ENCODE data around the gene PSMG4. TPM values are rescaled to one million over a fixed set of nuclear protein-coding genes. Genes with fewer than 3 reads are reported as not detected.

Gene PSMG4
- total RNA-seq, 1 experiment from 2014 or later = 29.3 TPM

GRCh38 chr6:3291346-3291745, 32.6 kb downstream of the PSMG4 start:
- no peaks in the 10 kb centered on the region for H3K9me3 Mint-ChIP-seq
- no peak overlapping the region for H3K23ac ChIP-seq (ENCODE audit: insufficient read length, low read depth, low read length)

More at GRCh38 chr6:3291346-3291745, 32.6 kb downstream of the PSMG4 start:
- Mint-ChIP-seq H3K36me3 (ENCODE audit: insufficient read depth in 1 of 3, low read depth in 3 of 3) (peaks cover 15 to 40% (median 19%) of the 10 kb centered on the region in 3 experiments), H3K4me3 (no peak overlapping the region), H3K27me3 (ENCODE audit: low read depth) (no peaks in the 10 kb centered on the region), H3K4me1 (peaks cover 15 to 16% of the 10 kb centered on the region in 2 experiments), H3K27ac (no peak overlapping the region)
- Histone ChIP-seq H4K8ac (replicated peaks; ENCODE audit: insufficient read length, low read depth, low read length) (no peak overlapping the region), H2BK5ac (ENCODE audit: insufficient read length, low read length) (no peak overlapping the region), H3K9ac (ENCODE audit: extremely low read depth, insufficient read length, low read length) (no peak overlapping the region), H2BK15ac (ENCODE audit: low read depth, low read length) (no peak overlapping the region), H4K91ac (ENCODE audit: insufficient read length, low read depth, low read length) (no peak overlapping the region), H3K23me2 (ENCODE audit: insufficient read length, low read depth, low read length, poor library complexity, severe bottlenecking) (no peaks in the 10 kb centered on the region), H3K27me3 (ENCODE audit: insufficient read depth, low read length) (no peaks in the 10 kb centered on the region), H2BK20ac (ENCODE audit: low read depth, low read length, poor library complexity, severe bottlenecking) (no peak overlapping the region), H3K9me3 (ENCODE audit: control insufficient read depth, low read depth, low read length) (no peaks in the 10 kb centered on the region), H3K18ac (ENCODE audit: insufficient read length, low read depth, low read length) (no peak overlapping the region), H3K4me2 (ENCODE audit: insufficient read depth, insufficient read length, low read length) (no peak overlapping the region), H3K4ac (ENCODE audit: low read depth, low read length) (no peak overlapping the region), H3T11ph (ENCODE audit: low read length) (no peak overlapping the region), H4K20me1 (ENCODE audit: control insufficient read depth, insufficient read depth, insufficient read length) (no peaks in the 10 kb centered on the region), H2BK12ac (ENCODE audit: insufficient read length, low read depth, low read length) (no peak overlapping the region), H3K27ac (ENCODE audit: insufficient read length, low read depth, low read length) (no peak overlapping the region), H3K79me2 (ENCODE audit: insufficient read depth, low read length) (no peaks in the 10 kb centered on the region), H2AFZ (ENCODE audit: low read length) (no peak overlapping the region), H2BK120ac (ENCODE audit: low read depth, low read length, poor library complexity, severe bottlenecking) (no peak overlapping the region), H3K14ac (ENCODE audit: insufficient read depth, low read length) (no peak overlapping the region), H3K4me1 (ENCODE audit: insufficient read depth, low read length) (no peaks in the 10 kb centered on the region), H3K79me1 (ENCODE audit: insufficient read depth, low read depth, low read length, poor library complexity, severe bottlenecking) (no peaks in the 10 kb centered on the region), H3K56ac (ENCODE audit: insufficient read length, low read depth, low read length) (no peak overlapping the region), H2AK5ac (ENCODE audit: insufficient read length, low read length) (no peak overlapping the region), H4K5ac (ENCODE audit: insufficient read length, low read depth, low read length) (no peak overlapping the region)
- no peak for DNase-seq
- TF ChIP-seq, protein P1, sequence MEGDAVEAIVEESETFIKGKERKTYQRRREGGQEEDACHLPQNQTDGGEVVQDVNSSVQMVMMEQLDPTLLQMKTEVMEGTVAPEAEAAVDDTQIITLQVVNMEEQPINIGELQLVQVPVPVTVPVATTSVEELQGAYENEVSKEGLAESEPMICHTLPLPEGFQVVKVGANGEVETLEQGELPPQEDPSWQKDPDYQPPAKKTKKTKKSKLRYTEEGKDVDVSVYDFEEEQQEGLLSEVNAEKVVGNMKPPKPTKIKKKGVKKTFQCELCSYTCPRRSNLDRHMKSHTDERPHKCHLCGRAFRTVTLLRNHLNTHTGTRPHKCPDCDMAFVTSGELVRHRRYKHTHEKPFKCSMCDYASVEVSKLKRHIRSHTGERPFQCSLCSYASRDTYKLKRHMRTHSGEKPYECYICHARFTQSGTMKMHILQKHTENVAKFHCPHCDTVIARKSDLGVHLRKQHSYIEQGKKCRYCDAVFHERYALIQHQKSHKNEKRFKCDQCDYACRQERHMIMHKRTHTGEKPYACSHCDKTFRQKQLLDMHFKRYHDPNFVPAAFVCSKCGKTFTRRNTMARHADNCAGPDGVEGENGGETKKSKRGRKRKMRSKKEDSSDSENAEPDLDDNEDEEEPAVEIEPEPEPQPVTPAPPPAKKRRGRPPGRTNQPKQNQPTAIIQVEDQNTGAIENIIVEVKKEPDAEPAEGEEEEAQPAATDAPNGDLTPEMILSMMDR (conservative IDR thresholded peaks at IDR 0.05) = no peak
- no CpG with 5 or more reads among the region's 4 CpGs for WGBS (ENCODE audit: extremely low coverage, insufficient read length, low lambda C conversion rate)
